ENCODE measurements around the gene SLC24A4. TPM values are rescaled to one million over a fixed set of nuclear protein-coding genes. Genes with fewer than 3 reads are reported as not detected.

Gene SLC24A4
- total RNA-seq, 1 donor from 2014 or later = not detected

- no peaks in the 10 kb centered on the region for H3K9me3 ChIP-seq
- intact Hi-C loops (cut with DNase I) = no loop called here
- H3K27ac ChIP-seq = no peak overlapping the region
- no peak for DNase-seq (ENCODE audit: low spot score in 2 of 2)
- no peak overlapping the region for H3K4me3 ChIP-seq
- H3K4me1 ChIP-seq = no peaks in the 10 kb centered on the region
- no peaks in the 10 kb centered on the region for H3K27me3 ChIP-seq
- no peaks in the 10 kb centered on the region for H3K36me3 ChIP-seq
- no peak for TF ChIP-seq CTCF (IDR thresholded peaks at IDR 0.05)
Measured at GRCh38 chr14:92443167-92443566, 120.2 kb downstream of the SLC24A4 start.

GRCh38 chr14:92443741-92444140, 120.8 kb downstream of the SLC24A4 start:
- Histone ChIP-seq H3K4me1 (no peaks in the 10 kb centered on the region), H3K4me3 (no peak overlapping the region), H3K9me3 (no peaks in the 10 kb centered on the region), H3K27ac (no peak overlapping the region), H3K36me3 (no peaks in the 10 kb centered on the region), H3K27me3 (no peaks in the 10 kb centered on the region)
- no peak for TF ChIP-seq CTCF (IDR thresholded peaks at IDR 0.05)
- intact Hi-C loops (cut with DNase I) = no loop called here
- DNase-seq (ENCODE audit: low spot score in 2 of 2) = no peak

GRCh38 chr14:92446771-92447170, 123.8 kb downstream of the SLC24A4 start:
- H3K36me3 ChIP-seq = no peaks in the 10 kb centered on the region
- H3K9me3 ChIP-seq = no peaks in the 10 kb centered on the region
- H3K27ac ChIP-seq = no peak overlapping the region
- intact Hi-C loops (cut with DNase I) = no loop called here
- H3K4me1 ChIP-seq = no peaks in the 10 kb centered on the region
- H3K27me3 ChIP-seq = no peaks in the 10 kb centered on the region
- DNase-seq (ENCODE audit: low spot score in 2 of 2) = no peak
- no peak for TF ChIP-seq CTCF (IDR thresholded peaks at IDR 0.05)
- no peak overlapping the region for H3K4me3 ChIP-seq

- DNase-seq (ENCODE audit: low spot score in 2 of 2) = no peak
- no peak overlapping the region for H3K27ac ChIP-seq
- TF ChIP-seq CTCF (IDR thresholded peaks at IDR 0.05) = no peak
- intact Hi-C loops (cut with DNase I) = no loop called here
- no peaks in the 10 kb centered on the region for H3K36me3 ChIP-seq
- no peak overlapping the region for H3K4me3 ChIP-seq
- H3K9me3 ChIP-seq = no peaks in the 10 kb centered on the region
- no peaks in the 10 kb centered on the region for H3K27me3 ChIP-seq
- no peaks in the 10 kb centered on the region for H3K4me1 ChIP-seq
Measured at GRCh38 chr14:92447416-92448197, 124.6 kb downstream of the SLC24A4 start.

- Histone ChIP-seq H3K27ac (no peak overlapping the region), H3K9me3 (no peaks in the 10 kb centered on the region), H3K36me3 (no peaks in the 10 kb centered on the region), H3K27me3 (no peaks in the 10 kb centered on the region), H3K4me3 (no peak overlapping the region), H3K4me1 (no peaks in the 10 kb centered on the region)
- intact Hi-C loops (cut with DNase I) = no loop called here
- no peak for DNase-seq (ENCODE audit: low spot score in 2 of 2)
- TF ChIP-seq CTCF (IDR thresholded peaks at IDR 0.05) = no peak
Measured at GRCh38 chr14:92448786-92449185, 125.8 kb downstream of the SLC24A4 start.
